Colonic mucosa (tissue), 4 donors: ENCODE data around the gene MLST8. TPM values are rescaled to one million over a fixed set of nuclear protein-coding genes. Genes with fewer than 3 reads are reported as not detected.

Experiments
- DNase-seq: peaks from one replicate; pipeline ENCODE4 v3.0.0-alpha.2; 2020
- H3K27ac ChIP-seq: fragments of 200-600 bp; one replicate; pipeline ENCODE4 v1.8.0; 2021
- H3K27me3 ChIP-seq: fragments of 200-600 bp; one replicate; pipeline ENCODE4 v1.8.0; 2021
- H3K36me3 ChIP-seq: fragments of 200-600 bp; one replicate; pipeline ENCODE4 v1.8.0; 2021
- H3K4me1 ChIP-seq: fragments of 200-600 bp; one replicate; pipeline ENCODE4 v1.8.0; 2021; ENCODE audit warnings: mild to moderate bottlenecking
- H3K4me3 ChIP-seq: fragments of 200-600 bp; one replicate; pipeline ENCODE4 v1.8.0; 2021
- H3K9ac ChIP-seq, 2 donors: one replicate each; pipeline ENCODE4 v1.7.0; 2013; ENCODE audit warnings: control low read depth in 2 of 2, low read depth in 2 of 2, low read length in 2 of 2
- H3K9me3 ChIP-seq: fragments of 200-600 bp; one replicate; pipeline ENCODE4 v1.8.0; 2021
- CTCF ChIP-seq: fragments of 200-600 bp; IDR thresholded peaks from one replicate; pipeline ENCODE4 v1.8.0; 2022; ENCODE audit warnings: antibody characterized with exemption, mild to moderate bottlenecking
- intact Hi-C: fragments of 100-400 bp; cut with DNase I; formaldehyde crosslinking; loops from one replicate; pipeline ENCODE4 v1.14.1; 2022
- total RNA-seq, 2 donors: library from RNA; stranded (reverse); fragmentation: NEBNext Ultra II Directional in 1 of 2; extraction: Animal tissue kit (Norgen Biotek cat#: 25700) in 1 of 2; gene quantifications; one replicate each; pipeline ENCODE4 v1.2.1, GENCODE V29; 2021
- donor health status: healthy.
- donor health status: DM: no; HTN: no; CAD: no.
- donor health status: DM: no; HTN: no; CAD: no.

MLST8 gene
- total RNA-seq, 2 donors from 2014 or later: 26.5 to 53.5 TPM

- Histone ChIP-seq H3K9ac (no peak overlapping the region), H3K27ac (no peak overlapping the region), H3K9me3 (no peaks in the 10 kb centered on the region), H3K4me3 (no peak overlapping the region), H3K36me3 (no peaks in the 10 kb centered on the region), H3K4me1 (no peaks in the 10 kb centered on the region), H3K27me3 (no peaks in the 10 kb centered on the region)
- DNase-seq: no peak
- intact Hi-C loops: no loop called here
- TF ChIP-seq CTCF: no peak
These were observed 18.0 kb upstream of the MLST8 start for GRCh38 chr16:2187212-2187611.

- no peak for DNase-seq
- no peak overlapping the region for H3K27ac ChIP-seq
- no peaks in the 10 kb centered on the region for H3K4me1 ChIP-seq
- H3K27me3 ChIP-seq: no peaks in the 10 kb centered on the region
- H3K9me3 ChIP-seq: no peaks in the 10 kb centered on the region
- H3K9ac ChIP-seq: no peak overlapping the region
- TF ChIP-seq CTCF: no peak
- intact Hi-C loops: no loop called here
- no peak overlapping the region for H3K4me3 ChIP-seq
- H3K36me3 ChIP-seq: no peaks in the 10 kb centered on the region
These were observed 16.9 kb upstream of the MLST8 start for GRCh38 chr16:2188395-2188794.

GRCh38 chr16:2189252-2189893 lies 15.9 kb upstream of the MLST8 start:
- intact Hi-C loops: no loop called here
- Histone ChIP-seq H3K36me3 (no peaks in the 10 kb centered on the region), H3K27ac (no peak overlapping the region), H3K27me3 (peaks cover 5% of the 10 kb centered on the region), H3K9ac (no peak overlapping the region), H3K4me1 (no peaks in the 10 kb centered on the region), H3K9me3 (no peaks in the 10 kb centered on the region), H3K4me3 (no peak overlapping the region)
- no peak for DNase-seq
- TF ChIP-seq CTCF: no peak

- Histone ChIP-seq H3K9ac (no peak overlapping the region), H3K4me1 (no peaks in the 10 kb centered on the region), H3K4me3 (no peak overlapping the region), H3K27me3 (peaks cover 13% of the 10 kb centered on the region), H3K9me3 (no peaks in the 10 kb centered on the region), H3K36me3 (no peaks in the 10 kb centered on the region), H3K27ac (no peak overlapping the region)
- TF ChIP-seq CTCF: no peak
- DNase-seq: no peak
- intact Hi-C loops: no loop called here
These were observed 15.1 kb upstream of the MLST8 start for GRCh38 chr16:2190002-2190658.

GRCh38 chr16:2190659-2191445 lies 14.4 kb upstream of the MLST8 start:
- H3K27me3 ChIP-seq: peaks cover 20% of the 10 kb centered on the region
- H3K4me1 ChIP-seq: no peaks in the 10 kb centered on the region
- H3K9ac ChIP-seq: no peak overlapping the region
- intact Hi-C loops: no loop called here
- no peak overlapping the region for H3K27ac ChIP-seq
- H3K36me3 ChIP-seq: no peaks in the 10 kb centered on the region
- H3K9me3 ChIP-seq: no peaks in the 10 kb centered on the region
- no peak overlapping the region for H3K4me3 ChIP-seq
- DNase-seq: no peak
- no peak for TF ChIP-seq CTCF
